NT2/D1 (cell line): ENCODE measurements around the gene CDKN2B-AS1.

Experiments
- YY1 ChIP-seq: IDR thresholded peaks from 2 replicates; pipeline ENCODE4 v1.6.1; 2011; ENCODE audit not compliant: insufficient read length, insufficient read depth
- ZNF274 ChIP-seq: IDR thresholded peaks from 2 replicates; pipeline ENCODE4 v1.6.1; 2011; ENCODE audit warnings: mild to moderate bottlenecking, low read depth, low read length

- TF ChIP-seq YY1 (no peak), ZNF274 (no peak)
These were observed at the start of gene CDKN2B-AS1 for GRCh38 chr9:21994556-21995005.
